HG03342 (cell line): Measurements from ENCODE around the gene AARS1.
A peak's percentile ranks its signal among the peaks of the same experiment; 100 is the strongest.
"Not testable (repeated sequence)": the region's sequence is repeated elsewhere in the genome, so short reads cannot be mapped to it uniquely, and the experiment has no call there.

Source experiments
- ATAC-seq: cut with Tn5 transposase; IDR thresholded peaks from one replicate; pipeline ENCODE4 v1.9.1; 2021; ENCODE audit warnings: mild to moderate bottlenecking, moderate library complexity; ENCODE audit not compliant: unreplicated experiment

The AARS1 gene

DNA sequence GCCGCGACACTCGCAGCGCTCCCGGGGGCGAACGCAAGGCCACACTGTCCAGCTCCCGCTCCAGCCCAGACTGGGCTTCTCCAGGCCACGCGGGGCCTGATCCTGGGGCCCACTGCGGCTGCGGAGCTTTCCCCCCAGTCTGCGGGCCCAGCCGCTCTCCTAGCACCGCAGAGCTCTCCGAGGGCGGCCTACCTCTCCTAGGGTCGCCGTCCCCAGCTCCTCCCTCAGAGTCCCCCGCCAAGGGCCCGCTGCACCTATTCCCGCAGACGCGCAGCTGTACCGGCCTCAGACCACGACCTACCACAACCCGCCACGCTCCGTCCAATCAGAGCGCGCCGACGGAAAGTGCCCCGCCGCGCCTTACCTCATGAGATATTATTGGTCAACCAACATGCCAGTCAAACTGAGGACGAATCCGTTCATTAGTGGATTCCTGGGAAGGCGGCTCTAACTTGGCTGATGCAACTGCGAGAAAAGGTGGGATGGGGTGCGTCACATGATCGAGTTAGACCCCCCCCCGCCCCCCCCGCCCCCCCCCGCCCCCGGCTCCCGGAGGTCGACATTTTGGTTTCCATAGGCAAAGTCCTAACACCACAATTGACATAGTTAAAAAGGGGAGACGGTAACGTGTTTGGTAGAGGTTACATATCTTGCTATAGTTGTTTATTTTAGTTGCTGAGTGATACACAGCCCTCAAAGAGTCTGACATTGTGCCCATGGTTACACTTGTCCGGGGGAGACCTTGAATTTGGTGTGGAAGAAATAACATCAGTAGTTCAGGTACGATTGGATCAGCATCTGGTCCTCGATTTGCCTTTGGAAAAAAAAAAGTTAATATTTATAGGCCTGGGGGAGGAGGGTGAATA, at the start of gene AARS1:
Gene AARS1, minus strand, starts transcription at position 278 of the 866 bp plus-strand sequence. CDS start 6,743 bp downstream, outside the sequence.
- peak; percentile 95 for ATAC-seq

DNA sequence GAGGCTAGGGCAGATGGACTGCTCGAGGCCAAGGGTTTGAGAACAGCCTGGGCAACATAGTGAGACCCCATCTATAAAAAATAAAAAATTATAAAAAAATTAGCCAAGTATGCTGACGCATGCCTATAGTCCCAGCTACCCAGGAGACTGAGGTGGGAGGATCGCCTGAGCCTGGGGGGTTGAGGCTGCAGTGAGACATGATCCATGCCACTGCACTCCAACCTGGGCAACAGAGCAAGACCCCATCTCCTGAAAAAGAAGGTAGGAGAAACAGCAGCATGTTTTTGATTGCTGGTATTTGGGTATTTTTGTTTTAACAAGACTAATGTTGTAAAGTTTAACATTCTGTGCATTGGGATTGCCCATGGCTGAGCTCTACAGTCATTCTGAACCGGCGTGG, 48.5 kb upstream of the AARS1 start:
- ATAC-seq = no peak

DNA sequence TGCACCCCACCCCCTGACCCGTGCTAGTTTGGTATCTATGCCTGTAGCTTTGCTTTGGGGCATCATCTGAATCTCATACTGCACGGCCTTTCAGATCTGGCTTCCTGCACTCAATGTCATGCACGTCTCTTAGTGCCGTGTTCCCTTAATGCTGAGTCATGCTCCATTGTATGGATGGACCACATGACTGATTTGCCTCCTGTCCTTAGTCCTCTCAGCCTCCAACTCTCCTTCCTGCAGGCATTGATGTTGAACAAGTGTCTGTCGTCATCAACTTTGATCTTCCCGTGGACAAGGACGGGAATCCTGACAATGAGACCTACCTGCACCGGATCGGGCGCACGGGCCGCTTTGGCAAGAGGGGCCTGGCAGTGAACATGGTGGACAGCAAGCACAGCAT, 43.4 kb upstream of the AARS1 start:
- ATAC-seq = not testable (repeated sequence)

DNA sequence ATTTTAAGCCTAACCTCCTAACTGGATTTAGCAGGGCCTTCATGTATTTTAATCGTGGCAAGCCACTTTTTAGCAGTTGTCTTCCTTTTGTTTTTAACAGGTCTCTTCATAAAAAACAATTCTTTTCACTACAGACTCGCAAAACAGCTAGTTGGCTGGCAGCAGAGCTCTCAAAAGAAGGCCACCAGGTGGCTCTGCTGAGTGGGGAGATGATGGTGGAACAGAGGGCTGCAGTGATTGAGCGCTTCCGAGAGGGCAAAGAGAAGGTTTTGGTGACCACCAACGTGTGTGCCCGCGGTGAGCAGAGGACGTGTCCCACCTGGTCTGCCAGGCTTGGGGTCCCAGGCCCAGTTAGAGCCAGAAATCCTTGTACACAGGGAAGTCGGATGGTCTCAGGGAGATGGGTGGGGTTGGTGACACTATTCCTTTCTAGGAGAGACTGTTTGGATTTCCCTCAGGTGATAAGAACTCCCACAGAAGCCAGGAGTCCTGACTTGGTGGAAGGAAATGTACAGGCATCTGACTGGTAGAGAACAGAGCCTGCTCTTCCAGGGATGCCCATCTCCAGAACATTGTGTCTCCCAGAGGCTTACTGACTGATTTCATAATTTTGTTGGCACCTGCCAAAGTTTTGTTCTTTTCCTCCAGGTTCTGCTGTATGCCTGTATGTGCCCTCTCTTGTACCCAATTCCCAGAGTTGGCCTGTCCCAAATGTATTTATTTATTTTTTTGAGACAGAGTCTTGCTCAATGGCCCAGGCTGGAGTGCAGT, 42.5 kb upstream of the AARS1 start:
- ATAC-seq = no peak

DNA sequence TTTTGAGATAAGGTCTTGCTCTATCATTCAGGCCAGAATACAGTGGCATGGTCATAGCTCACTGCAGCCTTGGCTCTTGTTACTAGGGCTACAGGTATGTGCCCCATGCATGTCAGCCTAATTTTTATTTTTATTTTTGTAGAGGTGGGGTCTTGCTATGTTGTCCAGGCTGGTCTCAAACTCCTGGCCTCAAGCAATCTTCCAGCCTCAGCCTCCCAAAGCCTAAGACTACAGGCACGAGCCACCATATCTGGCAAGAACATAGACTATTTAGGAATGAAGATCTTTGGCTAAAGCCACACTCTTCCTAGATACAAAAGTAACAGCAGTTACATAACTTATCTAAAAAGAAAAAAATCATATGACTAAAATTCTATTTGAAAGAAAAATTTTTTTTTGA, 41.8 kb upstream of the AARS1 start:
- no peak for ATAC-seq

DNA sequence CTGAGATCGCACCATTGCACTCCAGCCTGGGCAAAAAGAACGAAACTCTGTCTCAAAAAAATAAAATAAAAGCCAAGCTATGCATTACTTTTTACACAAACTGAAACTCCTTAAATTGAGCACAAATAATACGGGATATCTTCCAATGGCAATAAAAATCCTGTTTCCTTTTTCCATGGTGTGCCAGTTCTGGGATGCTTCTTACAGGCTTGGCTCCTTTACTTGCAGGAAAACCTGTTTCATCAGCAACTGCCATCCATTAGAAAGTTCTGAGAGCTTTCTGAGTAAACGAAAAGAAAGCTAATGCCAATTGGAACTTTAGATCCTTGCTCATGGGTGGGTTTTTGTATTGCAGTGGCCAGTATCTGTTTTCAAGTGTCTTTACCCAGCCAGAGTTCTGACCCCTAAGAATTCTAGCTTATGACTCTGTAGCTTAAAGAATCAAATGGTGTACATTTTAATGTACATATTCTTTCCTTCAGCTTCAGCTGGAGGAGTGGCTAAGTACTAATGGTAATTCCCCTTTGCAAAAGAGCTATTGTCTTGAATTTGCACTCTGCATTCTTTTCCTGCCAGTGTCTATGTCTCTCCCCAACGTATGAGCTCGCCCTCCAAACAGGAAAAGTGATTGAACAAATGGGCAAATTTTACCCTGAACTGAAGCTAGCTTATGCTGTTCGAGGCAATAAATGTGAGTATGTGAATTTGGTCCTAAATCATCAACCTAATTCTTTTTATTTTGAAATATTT, 35.9 kb upstream of the AARS1 start:
- ATAC-seq = no peak

DNA sequence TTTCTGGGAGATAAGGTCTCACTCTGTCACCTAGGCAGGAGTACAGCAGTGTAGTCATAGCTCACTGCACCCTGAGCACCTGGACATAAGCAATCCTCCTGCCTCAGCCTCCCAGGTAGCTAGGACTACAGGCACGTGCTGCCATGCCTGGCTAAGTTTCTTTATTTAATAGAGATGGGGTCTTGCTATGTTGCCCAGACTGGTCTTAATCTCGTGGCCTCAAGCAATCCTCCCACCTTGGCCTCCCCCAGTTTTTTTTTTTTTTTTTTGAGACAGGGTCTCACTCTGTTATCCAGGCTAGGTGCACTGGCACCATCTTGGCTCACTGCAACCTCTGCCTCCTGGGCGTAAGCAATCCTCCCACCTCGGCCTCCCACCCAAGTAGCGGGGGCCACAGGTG, 30.8 kb upstream of the AARS1 start:
- ATAC-seq = no peak

DNA sequence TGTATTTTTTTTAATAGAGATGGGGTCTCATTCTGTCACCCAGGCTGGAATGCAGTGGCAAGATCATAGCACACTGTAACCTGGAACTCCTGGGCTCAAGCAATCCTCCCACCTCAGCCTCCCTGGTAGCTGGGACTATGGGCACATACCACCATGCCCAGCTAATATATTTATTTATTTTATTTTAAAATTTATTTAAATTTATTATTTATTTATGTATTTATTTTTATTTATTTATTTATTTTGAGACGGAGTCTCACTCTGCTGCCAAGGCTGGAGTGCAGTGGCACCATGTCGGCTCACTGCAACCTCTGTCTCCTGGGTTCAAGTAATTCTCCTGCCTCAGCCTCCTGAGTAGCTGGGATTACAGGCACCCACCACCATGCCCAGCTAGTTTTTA, 18.4 kb upstream of the AARS1 start:
- ATAC-seq = not testable (repeated sequence)

DNA sequence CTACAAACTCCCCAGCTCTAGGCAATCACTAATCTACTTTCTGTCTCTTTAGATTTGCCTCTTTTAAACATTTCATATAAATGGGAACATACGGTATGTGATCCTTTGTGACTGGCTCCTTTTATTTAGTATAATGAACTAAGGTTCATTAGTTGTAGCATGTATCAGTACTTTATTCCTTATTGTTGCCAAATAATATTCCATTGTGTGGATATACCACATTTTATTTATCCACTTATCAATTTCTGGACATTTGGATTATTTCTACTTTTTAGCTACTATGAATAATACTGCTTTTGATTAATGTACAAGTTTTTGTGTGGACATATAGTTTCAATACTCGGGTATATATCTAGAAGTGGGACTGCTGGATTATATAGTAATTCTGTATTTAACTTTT, 17.6 kb upstream of the AARS1 start:
- ATAC-seq = no peak

DNA sequence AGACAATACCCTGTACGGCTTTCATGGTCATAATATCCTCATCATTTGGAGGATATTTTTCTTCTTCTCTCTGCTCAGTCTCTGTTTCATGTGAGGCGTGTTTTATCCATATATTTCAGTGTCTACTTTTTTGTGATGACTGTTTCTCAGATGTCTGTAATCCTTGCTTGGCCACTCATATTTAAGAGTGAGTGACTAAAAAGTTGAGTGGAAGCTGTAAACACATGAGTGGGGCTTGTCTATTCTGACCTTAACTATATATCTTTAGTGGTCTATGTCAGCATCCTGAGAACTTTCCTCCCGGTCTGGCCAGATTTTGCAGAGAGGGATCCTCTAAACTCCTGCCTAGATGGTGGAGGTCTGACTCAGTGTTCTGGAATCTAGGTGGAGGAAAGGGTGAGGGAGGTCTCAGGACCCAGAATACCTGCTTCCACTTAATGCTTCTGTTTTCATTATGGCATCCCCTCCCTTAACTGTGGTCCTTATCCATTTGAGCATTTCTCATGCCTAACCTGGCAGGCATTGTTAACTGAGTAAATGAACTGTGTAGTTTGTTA, 15.7 kb upstream of the AARS1 start:
- no peak for ATAC-seq

DNA sequence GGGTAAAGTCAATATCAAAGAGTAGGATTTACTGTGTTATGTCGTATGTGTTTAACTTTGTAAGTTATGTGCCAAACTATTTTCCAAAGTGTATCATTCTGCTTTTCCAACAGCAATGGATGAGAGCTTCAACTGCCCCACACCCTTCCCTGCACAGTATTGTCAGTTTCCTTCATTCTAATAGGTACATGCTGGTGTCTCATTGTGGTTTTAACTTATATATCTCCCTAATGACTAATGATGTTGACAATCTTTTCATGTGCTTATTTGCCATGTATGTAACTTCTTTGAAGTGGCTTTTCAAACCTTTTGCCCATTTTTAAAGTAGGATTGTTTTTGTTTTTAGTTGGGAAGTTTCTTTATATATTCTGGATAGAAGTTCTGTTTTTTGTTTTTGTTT, 13.4 kb upstream of the AARS1 start:
- ATAC-seq = no peak

DNA sequence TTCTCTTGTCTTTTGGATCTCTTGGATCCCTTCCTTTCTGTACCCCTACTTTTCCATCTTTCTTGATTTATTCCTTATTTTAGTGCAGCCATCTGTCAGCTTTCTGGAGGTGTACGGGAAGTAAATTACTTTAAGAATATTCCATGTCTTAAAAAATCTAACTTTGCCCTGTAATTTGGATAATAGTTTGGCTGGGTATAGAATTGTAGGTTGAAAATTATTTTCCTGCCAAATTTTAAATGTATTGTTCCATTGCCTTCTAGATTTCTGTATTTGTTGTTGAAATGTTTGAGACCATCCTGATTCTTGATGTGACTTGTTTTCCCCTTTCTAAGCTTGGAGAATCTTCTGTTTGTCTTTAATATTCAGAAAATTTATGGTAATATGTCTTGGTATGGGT, 11.8 kb upstream of the AARS1 start:
- no peak for ATAC-seq

DNA sequence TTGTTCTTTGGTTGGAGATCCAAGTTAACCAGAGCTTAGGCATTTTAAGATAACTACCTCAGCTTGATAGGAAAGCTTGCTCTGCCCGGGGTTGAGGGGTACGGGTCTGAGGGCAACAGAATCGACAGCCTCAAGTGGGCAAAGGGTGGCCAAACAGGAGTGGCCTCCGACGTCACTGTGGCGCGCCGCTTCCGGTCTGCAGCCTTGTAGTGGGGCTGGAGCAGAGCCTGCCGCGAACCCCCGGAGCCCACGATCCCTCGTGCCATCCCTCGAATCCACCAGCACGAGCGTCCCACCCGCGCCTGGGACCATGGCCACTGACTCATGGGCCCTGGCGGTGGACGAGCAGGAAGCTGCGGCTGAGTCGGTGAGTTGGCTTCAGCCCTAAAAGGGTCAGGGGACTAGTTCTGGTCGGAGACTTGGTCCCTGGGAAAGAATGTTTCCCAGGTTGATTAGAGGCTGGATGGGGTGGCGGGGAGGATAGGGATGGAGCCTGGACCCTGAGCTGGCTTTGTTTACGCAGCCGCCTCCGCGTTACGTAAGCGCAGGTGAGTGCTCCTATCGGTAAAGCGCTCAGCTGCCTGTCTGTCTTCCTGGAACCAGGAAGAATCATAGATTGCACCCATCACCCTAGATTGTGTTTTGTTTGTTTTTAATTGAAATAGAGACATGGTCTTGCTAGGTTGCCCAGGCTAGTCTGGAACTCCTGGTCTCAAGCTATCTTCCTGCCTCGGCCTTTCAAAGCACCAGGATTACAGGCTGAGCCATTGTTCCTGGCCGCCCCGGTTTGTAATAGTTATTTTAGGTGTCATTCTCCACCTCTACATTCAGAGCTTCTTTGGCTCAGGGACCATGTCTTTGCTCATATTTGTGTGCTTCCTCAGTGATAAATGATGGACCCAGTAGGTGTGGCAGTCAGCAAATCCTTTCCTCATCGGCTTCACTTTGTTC, 10.0 kb upstream of the AARS1 start, which contains the start of gene DDX19B:
Gene DDX19B, plus strand, starts transcription at position 199 of the 951 bp plus-strand sequence. Its CDS starts 112 bp downstream, at position 311.
- peak; percentile 80 for ATAC-seq

DNA sequence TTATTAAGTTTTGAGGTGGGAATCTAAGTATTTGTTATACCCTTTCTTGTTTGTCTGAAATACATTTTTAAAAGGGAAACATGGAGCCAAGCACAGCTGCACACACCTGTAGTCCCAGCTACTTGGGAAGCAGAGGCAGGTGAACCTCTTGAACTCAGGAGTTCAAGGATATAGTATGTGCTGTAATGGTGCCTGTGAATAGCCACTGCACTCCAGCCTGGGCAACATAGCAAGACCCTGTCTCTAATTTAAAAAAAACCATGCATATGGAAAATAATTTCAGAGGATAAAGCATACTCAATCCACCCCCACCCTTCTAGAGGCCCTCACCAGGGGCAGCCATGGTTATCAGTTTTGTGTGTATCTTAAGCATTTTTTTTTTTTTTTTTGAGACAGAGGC, 6.3 kb upstream of the AARS1 start:
- no peak for ATAC-seq

DNA sequence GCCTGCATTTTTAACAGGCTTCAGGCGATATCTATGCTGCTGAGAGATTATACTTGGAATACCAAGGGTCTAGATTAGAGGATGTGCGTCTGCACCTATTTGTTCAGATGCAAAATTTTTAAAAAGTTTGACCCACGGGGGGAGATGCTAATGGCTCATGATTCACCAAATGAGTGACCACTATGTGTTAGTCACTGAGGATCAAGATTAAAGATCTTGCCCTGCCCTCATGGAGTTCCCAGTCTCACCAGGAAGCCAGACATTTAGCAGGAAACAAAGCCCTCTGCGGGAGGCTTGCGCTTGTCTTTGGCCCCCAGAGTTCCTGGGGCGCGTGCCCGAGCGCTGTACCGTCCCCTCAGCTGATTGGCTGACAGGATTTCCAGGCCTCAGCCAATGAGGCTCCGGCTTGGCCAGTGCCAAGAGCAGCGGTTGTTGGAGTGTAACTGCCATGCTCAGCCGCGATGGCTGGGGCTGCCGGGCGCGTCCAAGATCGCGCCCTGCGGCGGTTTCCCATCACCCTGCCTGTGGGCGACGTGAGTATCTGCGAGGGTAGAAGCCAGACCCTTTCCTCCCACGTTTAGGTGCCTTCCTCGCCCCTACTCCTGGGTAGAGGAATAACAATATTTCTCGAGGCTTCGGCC, 5.2 kb upstream of the AARS1 start:
- ATAC-seq = no peak

DNA sequence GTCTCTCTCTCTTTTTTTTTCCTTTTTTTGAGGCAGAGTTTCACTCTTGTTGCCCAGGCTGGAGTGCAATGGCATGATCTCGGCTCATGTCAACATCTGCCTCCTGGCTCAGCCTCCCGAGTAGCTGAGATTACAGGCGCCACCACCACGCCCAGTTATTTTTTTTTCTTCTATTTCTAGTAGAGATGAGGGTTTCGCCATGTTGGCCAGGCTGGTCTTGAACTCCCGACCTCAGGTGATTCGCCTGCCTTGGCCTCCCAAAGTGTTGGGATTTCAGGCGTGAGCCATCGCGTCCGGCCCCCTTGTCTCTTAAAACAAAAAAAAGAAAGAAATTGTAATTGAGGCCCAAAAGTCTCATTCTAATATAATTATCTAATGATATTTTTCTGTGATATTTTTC, 2.8 kb upstream of the AARS1 start:
- ATAC-seq = not testable (repeated sequence)

DNA sequence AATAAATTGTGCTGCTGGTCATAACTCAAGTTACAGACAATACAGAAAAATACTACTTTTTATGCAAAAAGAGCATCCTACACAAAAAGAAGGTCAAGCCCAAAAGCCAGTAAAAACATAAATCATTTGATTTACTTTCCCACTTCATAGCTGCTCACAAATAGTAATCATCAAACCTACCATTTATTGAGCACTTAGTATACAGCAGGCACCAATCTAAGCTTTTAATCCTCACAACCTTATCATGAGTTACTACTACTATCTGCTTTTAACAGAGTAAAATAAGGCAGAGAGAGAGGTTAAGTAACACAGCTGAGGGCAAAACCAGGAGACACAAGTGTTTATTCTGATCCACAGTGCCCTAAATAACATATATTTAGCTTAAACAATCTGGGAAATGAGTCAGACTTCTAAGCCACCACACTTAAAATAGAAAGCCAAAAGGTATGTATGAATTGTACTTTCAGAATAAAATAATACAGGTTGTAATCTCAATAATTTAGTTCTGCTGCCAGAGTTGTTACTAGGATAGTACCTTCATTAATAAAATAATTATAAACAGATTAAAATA, 1.7 kb upstream of the AARS1 start:
- ATAC-seq = no peak

DNA sequence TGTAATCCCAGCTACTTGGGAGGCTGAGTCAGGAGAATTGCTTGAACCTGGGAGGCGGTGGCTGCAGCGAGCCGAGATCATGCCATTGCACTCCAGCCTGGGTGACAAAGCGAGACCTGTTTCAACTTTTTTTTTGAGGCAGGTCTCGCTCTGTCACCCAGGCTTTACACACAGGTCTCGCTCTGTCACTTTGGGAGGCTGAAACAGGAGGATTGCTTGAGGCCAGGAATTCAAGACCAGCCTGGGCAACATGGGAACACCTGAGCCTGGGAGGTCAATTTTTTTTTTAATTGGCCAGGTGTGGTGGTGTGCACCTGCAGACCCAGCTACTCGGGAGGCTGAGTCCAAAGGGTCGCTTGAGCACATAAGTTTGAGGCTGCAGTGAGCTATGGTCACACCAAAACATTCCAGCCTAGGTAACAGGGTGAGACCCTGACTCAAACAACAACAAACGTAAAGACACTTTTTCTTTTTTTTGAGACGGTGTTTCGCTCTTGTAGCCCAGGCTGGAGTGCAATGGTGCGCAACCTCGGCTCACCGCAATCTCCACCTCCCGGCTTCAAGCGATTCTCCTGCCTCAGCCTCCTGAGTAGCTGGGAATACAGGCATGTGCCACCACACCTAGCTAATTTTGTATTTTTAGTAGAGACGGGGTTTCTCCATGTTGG, 1.9 kb downstream of the AARS1 start:
- not testable (repeated sequence) for ATAC-seq
